CD4-positive, alpha-beta T cell treated with Interleukin-17A for 1 hour (primary cell): ENCODE data around the gene SCFD2.

Source experiments
- DNase-seq: peaks from one replicate; pipeline ENCODE4 v3.0.0-alpha.2; 2020

Gene SCFD2

DNA sequence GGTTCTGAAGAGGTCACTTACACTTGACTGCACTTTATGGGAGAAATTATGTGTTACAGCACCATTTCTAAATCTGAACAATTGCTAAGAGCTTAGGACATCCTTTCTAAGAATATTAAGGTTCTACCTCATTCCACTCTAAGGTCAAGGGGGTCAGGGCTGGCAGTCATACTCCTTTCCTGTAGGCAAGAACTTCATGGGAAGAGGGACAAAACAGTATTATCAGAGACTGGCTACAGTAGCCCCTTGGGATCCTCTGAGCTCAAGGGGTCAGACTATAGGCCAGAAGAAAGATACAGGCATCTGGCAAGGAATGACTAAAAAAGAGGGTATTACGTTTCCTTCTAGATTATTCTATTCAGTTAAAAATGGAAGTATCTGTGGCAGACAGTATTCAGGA lies 388.6 kb downstream of the SCFD2 start:
- DNase-seq, result no peak

- DNase-seq, result no peak
These were observed 389.2 kb downstream of the SCFD2 start for GRCh38 chr4:52976523-52977230.

- DNase-seq, result no peak
These were observed 397.2 kb downstream of the SCFD2 start for GRCh38 chr4:52968691-52969090.

DNA sequence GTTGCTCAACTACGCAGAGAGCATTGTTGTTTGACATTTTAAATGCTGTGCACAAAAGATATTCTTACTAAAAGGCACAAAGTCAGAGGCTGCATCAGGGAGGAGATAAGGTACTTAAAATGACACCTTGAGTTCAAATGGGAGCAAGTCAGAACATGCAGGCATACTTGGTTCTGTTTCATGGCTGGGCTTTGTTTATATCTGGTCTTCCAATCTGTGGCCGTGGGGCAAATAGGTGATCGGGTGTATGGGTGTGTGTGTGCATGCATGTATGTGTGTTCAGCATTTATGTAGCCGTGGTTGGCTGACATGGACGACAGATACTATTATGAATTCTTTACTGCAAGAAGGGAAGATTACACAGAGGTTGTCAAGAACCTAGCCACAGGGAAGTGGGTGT lies 397.6 kb downstream of the SCFD2 start:
- DNase-seq, result no peak

GRCh38 chr4:52966781-52967180 lies 399.1 kb downstream of the SCFD2 start:
- no peak for DNase-seq

DNA sequence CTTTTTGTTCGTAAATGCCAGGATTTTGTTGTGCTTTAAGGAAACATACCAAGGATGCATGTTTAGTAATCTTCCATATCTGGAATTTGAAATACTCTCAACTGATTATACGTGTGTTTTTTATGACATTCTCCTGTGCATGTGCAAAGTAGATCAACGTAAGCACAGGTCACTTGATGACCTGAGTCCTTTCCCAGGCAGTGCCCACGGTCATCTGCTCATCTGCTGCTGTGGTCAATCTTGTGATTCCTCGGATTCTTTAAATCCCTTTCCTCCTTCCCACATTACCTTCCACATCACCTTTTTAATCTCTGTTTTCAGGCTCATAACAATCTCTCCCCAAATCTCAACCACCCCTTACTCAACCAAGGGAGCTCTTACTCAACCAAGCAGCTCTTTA lies 399.7 kb downstream of the SCFD2 start:
- no peak for DNase-seq

DNA sequence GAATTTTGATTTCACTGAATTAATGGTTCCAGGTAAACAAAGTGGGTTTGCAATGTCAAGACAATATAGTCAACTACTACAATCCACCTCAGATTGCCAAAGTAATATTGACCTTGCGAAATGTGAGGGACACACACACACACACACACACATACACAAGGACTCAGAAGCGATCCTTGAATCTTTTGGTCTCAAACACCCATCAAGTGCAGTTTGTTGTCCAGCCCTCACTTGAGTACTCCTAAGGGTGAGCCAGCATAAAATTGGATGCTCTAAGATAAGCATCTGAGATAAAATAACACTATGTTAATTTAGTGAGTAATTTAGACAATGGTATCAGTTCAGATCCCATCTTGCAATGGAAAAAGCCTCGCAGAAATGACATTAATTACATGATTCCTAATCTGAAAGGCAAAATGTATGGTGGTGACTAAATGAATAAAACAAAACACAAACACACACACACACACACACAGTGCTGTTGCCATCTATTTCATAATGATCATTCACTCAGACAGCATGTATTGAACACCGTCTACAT lies 401.2 kb downstream of the SCFD2 start:
- DNase-seq, result no peak

- no peak for DNase-seq
These were observed 401.9 kb downstream of the SCFD2 start for GRCh38 chr4:52964011-52964410.

DNA sequence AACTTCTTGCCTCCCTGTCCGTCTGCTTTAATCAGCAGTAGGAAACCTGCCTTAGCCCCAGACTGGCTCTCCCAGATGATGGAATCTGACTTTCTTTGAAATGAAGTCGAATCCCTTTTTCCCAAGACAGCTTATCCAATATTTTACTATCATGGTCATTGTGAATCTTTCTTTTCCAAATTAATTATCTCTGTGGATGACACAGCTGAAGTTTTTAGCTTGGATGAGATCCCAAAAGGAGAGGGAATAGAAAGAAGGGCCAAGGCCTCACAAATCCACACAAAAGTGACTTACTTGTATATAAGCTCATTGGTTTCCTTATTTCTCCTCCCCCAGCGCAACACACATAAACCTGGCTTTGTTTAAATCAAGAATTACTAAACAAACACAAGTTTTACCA lies 403.1 kb downstream of the SCFD2 start:
- DNase-seq, result no peak

DNA sequence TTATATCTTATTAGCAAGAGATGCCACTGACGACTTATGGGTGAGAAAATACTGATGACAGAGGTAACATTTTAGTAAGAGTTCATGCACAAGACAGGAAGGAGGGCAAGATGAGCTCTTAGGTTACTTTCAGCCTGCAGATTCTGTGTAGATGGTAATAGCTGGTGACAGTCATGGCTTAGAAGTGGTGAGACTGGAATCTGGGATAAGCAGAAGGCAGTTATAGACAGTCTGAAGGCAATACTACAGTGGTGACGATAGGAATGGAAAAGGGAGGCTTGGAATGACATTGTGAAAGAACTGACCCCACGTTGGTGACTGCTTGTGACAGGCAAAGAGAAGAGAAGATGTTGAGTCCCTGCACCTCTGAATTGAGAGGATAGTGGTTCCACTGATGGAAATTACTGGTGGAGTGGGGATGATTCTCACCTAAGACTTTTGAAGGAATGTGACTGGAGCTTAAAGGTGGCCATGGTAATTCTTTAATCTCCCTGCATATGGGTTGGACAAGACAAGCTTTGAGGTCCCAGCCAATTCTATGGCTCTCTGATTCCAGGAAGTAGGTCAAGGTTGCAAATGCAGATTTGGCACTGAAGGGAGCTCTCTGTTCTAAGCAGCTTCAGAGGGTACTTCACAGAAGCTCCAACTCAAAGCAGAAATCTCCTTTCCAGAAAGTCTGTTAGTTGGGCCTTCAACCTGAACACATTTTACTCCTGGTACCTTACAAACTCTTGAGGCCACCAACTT lies 404.0 kb downstream of the SCFD2 start:
- DNase-seq, result no peak

DNA sequence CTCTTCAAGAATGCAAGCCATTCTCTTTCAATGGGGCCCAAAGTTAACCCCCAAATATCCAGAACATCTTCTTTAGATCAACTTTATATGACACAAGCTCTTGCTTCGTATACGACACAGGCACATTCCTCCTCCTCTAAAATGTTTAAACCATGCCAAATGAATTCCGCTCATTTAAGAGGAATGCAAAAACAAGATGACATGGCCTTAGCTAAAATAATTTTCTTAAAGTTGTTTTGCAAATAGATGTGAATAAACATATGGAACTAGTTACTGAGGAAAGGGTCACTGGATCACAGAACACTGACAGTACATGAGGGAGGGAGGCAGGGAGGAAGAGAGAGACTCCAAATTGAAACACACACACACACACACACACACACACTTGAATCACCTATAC lies 406.3 kb downstream of the SCFD2 start:
- DNase-seq, result no peak

GRCh38 chr4:52957835-52958631 lies 407.8 kb downstream of the SCFD2 start:
- no peak for DNase-seq

- DNase-seq, result no peak
These were observed 408.6 kb downstream of the SCFD2 start for GRCh38 chr4:52957220-52957686.

GRCh38 chr4:52956691-52957090 lies 409.2 kb downstream of the SCFD2 start:
- DNase-seq, result no peak

GRCh38 chr4:52954560-52955170 lies 411.2 kb downstream of the SCFD2 start:
- DNase-seq, result no peak

- DNase-seq, result no peak
These were observed 413.3 kb downstream of the SCFD2 start for GRCh38 chr4:52952540-52952939.

GRCh38 chr4:52951016-52951415 lies 414.8 kb downstream of the SCFD2 start:
- DNase-seq, result no peak

- no peak for DNase-seq
These were observed 415.6 kb downstream of the SCFD2 start for GRCh38 chr4:52950226-52950625.

DNA sequence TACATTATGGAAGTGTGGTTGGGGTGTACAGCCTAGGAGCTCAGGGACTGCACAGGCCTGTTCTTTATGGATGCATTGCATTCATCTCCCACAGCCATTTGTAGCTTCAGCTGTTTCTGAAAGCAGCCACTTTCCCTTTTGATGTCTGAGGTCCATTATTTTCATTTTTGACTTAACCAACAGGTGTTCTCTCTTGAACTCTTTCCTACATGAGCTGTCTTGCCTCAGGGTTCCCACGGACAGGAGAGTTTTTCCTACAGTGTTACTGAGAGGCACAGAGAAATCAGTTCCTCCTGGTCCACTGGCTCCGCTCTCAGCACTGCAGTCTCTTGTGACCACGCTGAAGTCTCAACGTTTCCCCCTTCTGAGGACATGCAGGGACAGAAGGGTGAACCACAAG lies 416.5 kb downstream of the SCFD2 start:
- no peak for DNase-seq

DNA sequence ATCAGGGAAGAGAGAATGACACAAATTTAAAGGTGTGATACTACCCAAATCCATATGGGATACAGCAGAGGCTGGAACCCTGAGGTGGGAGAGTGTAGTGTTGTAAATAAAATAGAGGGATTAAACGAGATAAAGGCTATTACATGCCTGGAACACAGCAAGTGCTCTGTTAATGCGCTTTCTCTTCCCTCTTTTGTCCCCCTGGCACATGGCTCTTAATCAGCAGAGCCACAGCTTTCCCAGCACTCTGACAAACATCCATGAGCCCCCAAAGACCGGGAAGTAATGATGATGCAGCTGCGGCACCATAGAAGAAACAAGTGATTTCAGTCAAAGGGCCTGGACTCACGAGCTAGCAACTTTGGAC lies 417.8 kb downstream of the SCFD2 start:
- no peak for DNase-seq

GRCh38 chr4:52947401-52948056 lies 418.3 kb downstream of the SCFD2 start:
- no peak for DNase-seq

DNA sequence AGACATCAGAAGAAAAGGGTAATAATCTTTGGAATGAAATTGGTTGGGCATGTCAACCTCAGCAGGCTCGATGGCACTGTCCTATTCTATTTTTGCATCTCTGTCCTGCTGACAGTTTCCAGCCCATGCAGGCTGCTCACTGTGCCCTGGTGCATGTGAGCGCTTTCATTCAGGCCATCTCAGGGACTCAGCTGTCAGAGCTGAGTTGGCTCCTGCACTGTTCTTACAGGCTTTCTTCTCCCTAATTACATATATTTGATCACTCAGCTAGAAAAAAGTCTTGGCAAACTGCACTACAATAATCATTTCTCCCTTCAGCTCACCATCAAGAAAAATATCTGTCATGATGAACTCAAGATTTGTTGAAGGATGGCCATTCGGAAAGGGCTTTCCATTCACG lies 419.0 kb downstream of the SCFD2 start:
- DNase-seq, result no peak

- DNase-seq, result no peak
These were observed 419.9 kb downstream of the SCFD2 start for GRCh38 chr4:52945982-52946381.
